ENCODE results near the gene ACVR1B. TPM values are rescaled to one million over a fixed set of nuclear protein-coding genes. Genes with fewer than 3 reads are reported as not detected.

ACVR1B gene
- total and polyA plus RNA-seq, 2 experiments from 2014 or later = 2.4 to 7.5 TPM

DNA sequence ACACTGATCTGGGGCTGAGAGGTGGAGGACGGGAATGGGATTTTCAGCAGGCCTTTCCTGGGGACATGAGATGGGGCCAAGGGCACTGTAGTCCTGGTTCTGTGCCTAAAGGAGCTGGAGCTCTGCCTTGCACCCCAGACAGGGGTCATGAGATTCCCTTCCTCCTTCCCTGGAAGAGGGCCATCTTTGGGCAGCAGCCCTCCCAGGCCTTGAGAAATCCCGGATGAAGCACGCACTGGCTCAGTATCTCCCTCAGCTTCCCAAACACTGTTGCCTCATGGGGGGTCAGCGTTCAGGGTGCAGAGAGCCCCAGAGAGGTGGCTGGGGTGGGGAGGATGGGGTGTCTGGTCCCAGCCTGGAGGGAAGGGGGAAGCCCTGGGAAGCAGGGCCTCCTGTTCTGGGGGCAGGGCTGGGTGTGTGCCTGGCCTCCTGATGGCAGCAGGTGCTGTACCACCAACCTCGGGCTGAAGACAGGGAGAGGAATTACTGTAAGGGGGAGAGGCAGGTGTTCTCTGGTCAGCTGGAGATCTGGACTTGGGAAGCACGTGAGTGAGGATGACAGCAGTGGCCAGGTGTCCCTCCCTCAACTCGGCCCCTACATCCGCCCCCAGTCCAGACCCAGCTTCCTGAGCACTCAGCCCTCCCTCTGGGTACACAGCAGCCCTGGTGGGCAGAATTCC is 91.3 kb downstream of the ACVR1B start:
- no peak overlapping the region for H3K27ac ChIP-seq (ENCODE audit: low read depth)
- no peaks in the 10 kb centered on the region for H3K9me2 ChIP-seq (ENCODE audit: insufficient read depth)
- H3K4me1 ChIP-seq (ENCODE audit: insufficient read depth) = peaks cover 7% of the 10 kb centered on the region; the same call in 1 of the 2 replicates
- no peak overlapping the region for H3K27ac Mint-ChIP-seq
- H3K4me3 ChIP-seq = no peak overlapping the region
- H3K36me3 ChIP-seq (ENCODE audit: insufficient read depth) = no peaks in the 10 kb centered on the region
- peaks cover 7% of the 10 kb centered on the region; the same call in 1 of the 2 replicates for H3F3A ChIP-seq (replicated peaks; ENCODE audit: low read depth)
- H3K27me3 Mint-ChIP-seq (ENCODE audit: insufficient read depth, low read depth, poor library complexity) = peaks cover 10% of the 10 kb centered on the region
- H3K27me3 ChIP-seq (ENCODE audit: insufficient read depth) = peaks cover 13% of the 10 kb centered on the region
- TF ChIP-seq, protein P1, sequence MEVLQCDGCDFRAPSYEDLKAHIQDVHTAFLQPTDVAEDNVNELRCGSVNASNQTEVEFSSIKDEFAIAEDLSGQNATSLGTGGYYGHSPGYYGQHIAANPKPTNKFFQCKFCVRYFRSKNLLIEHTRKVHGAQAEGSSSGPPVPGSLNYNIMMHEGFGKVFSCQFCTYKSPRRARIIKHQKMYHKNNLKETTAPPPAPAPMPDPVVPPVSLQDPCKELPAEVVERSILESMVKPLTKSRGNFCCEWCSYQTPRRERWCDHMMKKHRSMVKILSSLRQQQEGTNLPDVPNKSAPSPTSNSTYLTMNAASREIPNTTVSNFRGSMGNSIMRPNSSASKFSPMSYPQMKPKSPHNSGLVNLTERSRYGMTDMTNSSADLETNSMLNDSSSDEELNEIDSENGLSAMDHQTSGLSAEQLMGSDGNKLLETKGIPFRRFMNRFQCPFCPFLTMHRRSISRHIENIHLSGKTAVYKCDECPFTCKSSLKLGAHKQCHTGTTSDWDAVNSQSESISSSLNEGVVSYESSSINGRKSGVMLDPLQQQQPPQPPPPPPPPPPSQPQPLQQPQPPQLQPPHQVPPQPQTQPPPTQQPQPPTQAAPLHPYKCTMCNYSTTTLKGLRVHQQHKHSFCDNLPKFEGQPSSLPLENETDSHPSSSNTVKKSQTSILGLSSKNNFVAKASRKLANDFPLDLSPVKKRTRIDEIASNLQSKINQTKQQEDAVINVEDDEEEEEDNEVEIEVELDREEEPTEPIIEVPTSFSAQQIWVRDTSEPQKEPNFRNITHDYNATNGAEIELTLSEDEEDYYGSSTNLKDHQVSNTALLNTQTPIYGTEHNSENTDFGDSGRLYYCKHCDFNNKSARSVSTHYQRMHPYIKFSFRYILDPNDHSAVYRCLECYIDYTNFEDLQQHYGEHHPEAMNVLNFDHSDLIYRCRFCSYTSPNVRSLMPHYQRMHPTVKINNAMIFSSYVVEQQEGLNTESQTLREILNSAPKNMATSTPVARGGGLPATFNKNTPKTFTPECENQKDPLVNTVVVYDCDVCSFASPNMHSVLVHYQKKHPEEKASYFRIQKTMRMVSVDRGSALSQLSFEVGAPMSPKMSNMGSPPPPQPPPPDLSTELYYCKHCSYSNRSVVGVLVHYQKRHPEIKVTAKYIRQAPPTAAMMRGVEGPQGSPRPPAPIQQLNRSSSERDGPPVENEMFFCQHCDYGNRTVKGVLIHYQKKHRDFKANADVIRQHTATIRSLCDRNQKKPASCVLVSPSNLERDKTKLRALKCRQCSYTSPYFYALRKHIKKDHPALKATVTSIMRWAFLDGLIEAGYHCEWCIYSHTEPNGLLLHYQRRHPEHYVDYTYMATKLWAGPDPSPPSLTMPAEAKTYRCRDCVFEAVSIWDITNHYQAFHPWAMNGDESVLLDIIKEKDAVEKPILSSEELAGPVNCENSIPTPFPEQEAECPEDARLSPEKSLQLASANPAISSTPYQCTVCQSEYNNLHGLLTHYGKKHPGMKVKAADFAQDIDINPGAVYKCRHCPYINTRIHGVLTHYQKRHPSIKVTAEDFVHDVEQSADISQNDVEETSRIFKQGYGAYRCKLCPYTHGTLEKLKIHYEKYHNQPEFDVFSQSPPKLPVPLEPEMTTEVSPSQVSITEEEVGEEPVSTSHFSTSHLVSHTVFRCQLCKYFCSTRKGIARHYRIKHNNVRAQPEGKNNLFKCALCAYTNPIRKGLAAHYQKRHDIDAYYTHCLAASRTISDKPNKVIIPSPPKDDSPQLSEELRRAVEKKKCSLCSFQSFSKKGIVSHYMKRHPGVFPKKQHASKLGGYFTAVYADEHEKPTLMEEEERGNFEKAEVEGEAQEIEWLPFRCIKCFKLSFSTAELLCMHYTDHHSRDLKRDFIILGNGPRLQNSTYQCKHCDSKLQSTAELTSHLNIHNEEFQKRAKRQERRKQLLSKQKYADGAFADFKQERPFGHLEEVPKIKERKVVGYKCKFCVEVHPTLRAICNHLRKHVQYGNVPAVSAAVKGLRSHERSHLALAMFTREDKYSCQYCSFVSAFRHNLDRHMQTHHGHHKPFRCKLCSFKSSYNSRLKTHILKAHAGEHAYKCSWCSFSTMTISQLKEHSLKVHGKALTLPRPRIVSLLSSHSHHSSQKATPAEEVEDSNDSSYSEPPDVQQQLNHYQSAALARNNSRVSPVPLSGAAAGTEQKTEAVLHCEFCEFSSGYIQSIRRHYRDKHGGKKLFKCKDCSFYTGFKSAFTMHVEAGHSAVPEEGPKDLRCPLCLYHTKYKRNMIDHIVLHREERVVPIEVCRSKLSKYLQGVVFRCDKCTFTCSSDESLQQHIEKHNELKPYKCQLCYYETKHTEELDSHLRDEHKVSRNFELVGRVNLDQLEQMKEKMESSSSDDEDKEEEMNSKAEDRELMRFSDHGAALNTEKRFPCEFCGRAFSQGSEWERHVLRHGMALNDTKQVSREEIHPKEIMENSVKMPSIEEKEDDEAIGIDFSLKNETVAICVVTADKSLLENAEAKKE (CRISPR knock-in tag; IDR thresholded peaks at IDR 0.05) = no peak
- no peak for TF ChIP-seq EZH2 (IDR thresholded peaks at IDR 0.05; ENCODE audit: low read depth, unreplicated experiment)
- no peak for DNase-seq (ENCODE audit: low spot score)
- H2AFZ ChIP-seq = no peak overlapping the region
- H3K9me3 Mint-ChIP-seq = no peaks in the 10 kb centered on the region
- no peak overlapping the region for H3K4me3 Mint-ChIP-seq
- peaks cover 11% of the 10 kb centered on the region; the same call in 2 of the 3 replicates for H3K36me3 Mint-ChIP-seq (ENCODE audit: low read depth)
- H3K4me1 Mint-ChIP-seq = peaks cover 15% of the 10 kb centered on the region
- ATAC-seq = no peak
- H3K79me2 ChIP-seq (replicated peaks; ENCODE audit: insufficient read depth) = peaks cover 15% of the 10 kb centered on the region
- peaks cover 12% of the 10 kb centered on the region for H4K20me1 ChIP-seq (replicated peaks; ENCODE audit: insufficient read depth)
- H3K4me2 ChIP-seq = no peak overlapping the region

DNA sequence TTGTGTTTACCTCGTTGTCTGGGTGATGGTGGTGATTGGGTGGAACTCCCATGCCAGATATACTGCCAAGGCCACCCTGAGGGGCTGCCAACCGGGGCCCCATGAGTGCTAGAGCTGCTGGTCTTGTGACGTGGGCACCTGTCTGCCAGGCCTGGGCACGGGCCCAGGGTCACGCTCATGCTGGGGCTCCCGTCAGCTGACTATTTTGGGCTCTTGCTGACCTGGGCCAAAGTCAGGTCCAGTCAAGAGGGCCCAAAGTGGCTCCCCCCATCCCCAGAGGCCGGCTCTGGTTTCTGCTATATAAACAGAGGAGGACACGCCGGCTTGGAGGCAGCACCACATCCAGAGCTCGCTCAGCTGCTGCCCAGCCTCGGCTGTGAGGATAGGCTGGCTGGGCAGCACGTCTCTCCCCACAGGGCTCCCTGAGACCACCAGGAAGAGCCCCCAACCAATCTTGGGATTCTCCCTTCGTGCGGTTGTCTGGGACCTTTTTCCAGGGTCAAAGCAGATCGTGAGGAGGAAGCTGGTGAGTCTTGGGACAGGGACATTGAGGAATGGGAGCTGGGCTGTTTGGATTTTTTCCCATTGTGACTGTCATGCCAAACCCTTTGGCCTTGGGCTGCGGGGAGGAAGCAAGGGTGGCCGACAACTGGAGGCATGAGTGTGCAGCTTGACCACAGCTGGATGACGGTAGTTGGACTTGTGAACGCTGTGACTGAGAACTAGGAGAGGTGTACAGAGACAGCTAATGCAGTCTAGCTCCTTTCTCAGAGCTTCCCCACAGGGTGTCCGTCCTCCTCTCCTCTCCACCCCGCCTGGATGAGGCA is 92.1 kb downstream of the ACVR1B start:
- Histone ChIP-seq H3K4me1 (ENCODE audit: insufficient read depth) (no peaks in the 10 kb centered on the region), H2AFZ (no peak overlapping the region), H3K27ac (ENCODE audit: low read depth) (no peak overlapping the region), H3K36me3 (ENCODE audit: insufficient read depth) (no peaks in the 10 kb centered on the region), H3F3A (replicated peaks; ENCODE audit: low read depth) (peaks cover 2% of the 10 kb centered on the region; the same call in 1 of the 2 replicates), H3K4me3 (no peak overlapping the region), H4K20me1 (replicated peaks; ENCODE audit: insufficient read depth) (peaks cover 7% of the 10 kb centered on the region), H3K4me2 (no peak overlapping the region), H3K9me2 (ENCODE audit: insufficient read depth) (no peaks in the 10 kb centered on the region), H3K27me3 (ENCODE audit: insufficient read depth) (peaks cover 14% of the 10 kb centered on the region), H3K79me2 (replicated peaks; ENCODE audit: insufficient read depth) (peaks cover 9% of the 10 kb centered on the region; the same call in 1 of the 2 replicates)
- Mint-ChIP-seq H3K27me3 (ENCODE audit: insufficient read depth, low read depth, poor library complexity) (peaks cover 12% of the 10 kb centered on the region), H3K36me3 (ENCODE audit: low read depth) (peaks cover 11% of the 10 kb centered on the region; the same call in 2 of the 3 replicates), H3K9me3 (no peaks in the 10 kb centered on the region), H3K27ac (peak overlapping the region; percentile 62; the same call in 1 of the 2 replicates), H3K4me1 (peaks cover 10% of the 10 kb centered on the region), H3K4me3 (no peak overlapping the region)
- DNase-seq (ENCODE audit: low spot score) = no peak
- no peak for ATAC-seq
- TF ChIP-seq, protein P2, sequence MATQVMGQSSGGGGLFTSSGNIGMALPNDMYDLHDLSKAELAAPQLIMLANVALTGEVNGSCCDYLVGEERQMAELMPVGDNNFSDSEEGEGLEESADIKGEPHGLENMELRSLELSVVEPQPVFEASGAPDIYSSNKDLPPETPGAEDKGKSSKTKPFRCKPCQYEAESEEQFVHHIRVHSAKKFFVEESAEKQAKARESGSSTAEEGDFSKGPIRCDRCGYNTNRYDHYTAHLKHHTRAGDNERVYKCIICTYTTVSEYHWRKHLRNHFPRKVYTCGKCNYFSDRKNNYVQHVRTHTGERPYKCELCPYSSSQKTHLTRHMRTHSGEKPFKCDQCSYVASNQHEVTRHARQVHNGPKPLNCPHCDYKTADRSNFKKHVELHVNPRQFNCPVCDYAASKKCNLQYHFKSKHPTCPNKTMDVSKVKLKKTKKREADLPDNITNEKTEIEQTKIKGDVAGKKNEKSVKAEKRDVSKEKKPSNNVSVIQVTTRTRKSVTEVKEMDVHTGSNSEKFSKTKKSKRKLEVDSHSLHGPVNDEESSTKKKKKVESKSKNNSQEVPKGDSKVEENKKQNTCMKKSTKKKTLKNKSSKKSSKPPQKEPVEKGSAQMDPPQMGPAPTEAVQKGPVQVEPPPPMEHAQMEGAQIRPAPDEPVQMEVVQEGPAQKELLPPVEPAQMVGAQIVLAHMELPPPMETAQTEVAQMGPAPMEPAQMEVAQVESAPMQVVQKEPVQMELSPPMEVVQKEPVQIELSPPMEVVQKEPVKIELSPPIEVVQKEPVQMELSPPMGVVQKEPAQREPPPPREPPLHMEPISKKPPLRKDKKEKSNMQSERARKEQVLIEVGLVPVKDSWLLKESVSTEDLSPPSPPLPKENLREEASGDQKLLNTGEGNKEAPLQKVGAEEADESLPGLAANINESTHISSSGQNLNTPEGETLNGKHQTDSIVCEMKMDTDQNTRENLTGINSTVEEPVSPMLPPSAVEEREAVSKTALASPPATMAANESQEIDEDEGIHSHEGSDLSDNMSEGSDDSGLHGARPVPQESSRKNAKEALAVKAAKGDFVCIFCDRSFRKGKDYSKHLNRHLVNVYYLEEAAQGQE (IDR thresholded peaks at IDR 0.05; ENCODE audit: unreplicated experiment) = no peak
- TF ChIP-seq EZH2 (IDR thresholded peaks at IDR 0.05; ENCODE audit: low read depth, unreplicated experiment) (no peak), ZNF331 (CRISPR knock-in tag; IDR thresholded peaks at IDR 0.05; ENCODE audit: low read depth) (no peak), JUNB (IDR thresholded peaks at IDR 0.05; ENCODE audit: unreplicated experiment) (no peak), ZNF114 (CRISPR knock-in tag; IDR thresholded peaks at IDR 0.05) (no peak)
- TF ChIP-seq, protein P3, sequence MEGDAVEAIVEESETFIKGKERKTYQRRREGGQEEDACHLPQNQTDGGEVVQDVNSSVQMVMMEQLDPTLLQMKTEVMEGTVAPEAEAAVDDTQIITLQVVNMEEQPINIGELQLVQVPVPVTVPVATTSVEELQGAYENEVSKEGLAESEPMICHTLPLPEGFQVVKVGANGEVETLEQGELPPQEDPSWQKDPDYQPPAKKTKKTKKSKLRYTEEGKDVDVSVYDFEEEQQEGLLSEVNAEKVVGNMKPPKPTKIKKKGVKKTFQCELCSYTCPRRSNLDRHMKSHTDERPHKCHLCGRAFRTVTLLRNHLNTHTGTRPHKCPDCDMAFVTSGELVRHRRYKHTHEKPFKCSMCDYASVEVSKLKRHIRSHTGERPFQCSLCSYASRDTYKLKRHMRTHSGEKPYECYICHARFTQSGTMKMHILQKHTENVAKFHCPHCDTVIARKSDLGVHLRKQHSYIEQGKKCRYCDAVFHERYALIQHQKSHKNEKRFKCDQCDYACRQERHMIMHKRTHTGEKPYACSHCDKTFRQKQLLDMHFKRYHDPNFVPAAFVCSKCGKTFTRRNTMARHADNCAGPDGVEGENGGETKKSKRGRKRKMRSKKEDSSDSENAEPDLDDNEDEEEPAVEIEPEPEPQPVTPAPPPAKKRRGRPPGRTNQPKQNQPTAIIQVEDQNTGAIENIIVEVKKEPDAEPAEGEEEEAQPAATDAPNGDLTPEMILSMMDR (conservative IDR thresholded peaks at IDR 0.05; ENCODE audit: low read depth in 2 of 2) = no peak

Measured in GM23338 (cell line).